B cell (primary cell): ENCODE data around the gene SLC2A10. TPM values are rescaled to one million over a fixed set of nuclear protein-coding genes. Genes with fewer than 3 reads are reported as not detected.

Source experiments
- ATAC-seq: fragments of 200-7000 bp; cut with Tn5 transposase; one replicate; pipeline ENCODE4 v1.10.0; 2021; ENCODE audit warnings: low read depth, mild to moderate bottlenecking, moderate number of reproducible peaks, moderate library complexity
- CTCF ChIA-PET: fragments of 350-600 bp; sonication (Branson Sonifier 250); formaldehyde crosslinking; loops from one replicate; lab custom pipeline; 2021; ENCODE audit warnings: antibody characterized with exemption, inconsistent platforms; lab: Charles Lee
- POLR2A ChIA-PET: fragments of 350-600 bp; sonication (Branson Sonifier 250); formaldehyde crosslinking; loops from one replicate; lab custom pipeline; 2021; ENCODE audit warnings: antibody characterized with exemption; lab: Charles Lee
- DNase-seq: peaks from one replicate; pipeline ENCODE4 v3.0.0; 2013
- H2AFZ ChIP-seq: 2 replicates; pipeline ENCODE4 v1.6.1; 2012; ENCODE audit warnings: mild to moderate bottlenecking, low read depth, low read length; ENCODE audit not compliant: insufficient read depth, poor library complexity, severe bottlenecking
- H3K27ac ChIP-seq, 2 donors: 1 replicate in 1 of 2; 2 replicates in 1 of 2; pipeline ENCODE4 v1.5.1; 2012 to 2013; ENCODE audit warnings: low read length in 2 of 2, mild to moderate bottlenecking in 2 of 2, moderate library complexity in 1 of 2
- H3K27me3 ChIP-seq, 4 experiments: fragments of 200-600 bp in 1 of 4; sonication (generic) in 1 of 4; replicated peaks in 1 of 4; 1 replicate in 2 of 4; 2 replicates in 2 of 4; pipeline versions ENCODE4 v1.6.1 to v1.7.0; 2013 to 2016; ENCODE audit warnings: low read length in 3 of 4, mild to moderate bottlenecking in 2 of 4, mixed read lengths in 1 of 4, moderate library complexity in 1 of 4; ENCODE audit not compliant: insufficient read depth in 4 of 4, control insufficient read depth in 3 of 4; ENCODE audit errors: control extremely low read depth in 1 of 4
- H3K36me3 ChIP-seq, 2 experiments: replicated peaks in 1 of 2; 1 replicate in 1 of 2; 2 replicates in 1 of 2; pipeline versions ENCODE4 v1.6.1 to v1.7.1; 2013; ENCODE audit warnings: low read length in 1 of 2; ENCODE audit not compliant: insufficient read depth in 2 of 2, control insufficient read depth in 1 of 2; ENCODE audit errors: control extremely low read depth in 1 of 2, extremely low read depth in 1 of 2
- H3K4me1 ChIP-seq, 2 donors: fragments of 200-600 bp in 1 of 2; sonication (generic) in 1 of 2; 1 replicate in 1 of 2; 2 replicates in 1 of 2; pipeline versions ENCODE4 v1.5.1 to v1.6.1; 2013 to 2017; ENCODE audit warnings: low read length in 2 of 2; ENCODE audit not compliant: control insufficient read depth in 2 of 2, insufficient read depth in 2 of 2
- H3K4me2 ChIP-seq: replicated peaks from 2 replicates; pipeline ENCODE3; 2012; ENCODE audit warnings: mild to moderate bottlenecking, low read depth, low read length; ENCODE audit not compliant: poor library complexity, severe bottlenecking
- H3K4me3 ChIP-seq, 5 experiments: fragments of 200-600 bp in 1 of 5; sonication (generic) in 1 of 5; 1 replicate in 3 of 5; 2 replicates in 2 of 5; pipeline versions ENCODE4 v1.5.1 to v1.7.0; 2011 to 2016; ENCODE audit warnings: low read length in 4 of 5, mild to moderate bottlenecking in 4 of 5, low read depth in 2 of 5, control low read depth in 1 of 5, moderate library complexity in 1 of 5; ENCODE audit not compliant: insufficient read depth in 1 of 5; ENCODE audit errors: control extremely low read depth in 1 of 5, extremely low read depth in 1 of 5
- H3K79me2 ChIP-seq: fragments of 200-600 bp; sonication (generic); one replicate; pipeline ENCODE4 v1.6.0; 2016; ENCODE audit warnings: low read length; ENCODE audit not compliant: control insufficient read depth, insufficient read depth
- H3K9ac ChIP-seq: fragments of 200-600 bp; sonication (generic); 2 replicates; pipeline ENCODE4 v1.6.1; 2017; ENCODE audit warnings: mild to moderate bottlenecking, low read length, moderate library complexity
- H3K9me3 ChIP-seq, 3 donors: one replicate each; pipeline versions ENCODE4 v1.6.1 to v1.7.1; 2013; ENCODE audit warnings: low read length in 2 of 3; ENCODE audit not compliant: control insufficient read depth in 2 of 3, insufficient read depth in 1 of 3; ENCODE audit errors: control extremely low read depth in 1 of 3
- H4K20me1 ChIP-seq: 2 replicates; pipeline ENCODE4 v1.6.0; 2012; ENCODE audit warnings: mild to moderate bottlenecking, low read length; ENCODE audit not compliant: insufficient read depth, control insufficient read depth, poor library complexity, severe bottlenecking
- H3K27ac Mint-ChIP-seq: one replicate; pipeline ENCODE4 v1.8.0; 2021; ENCODE audit warnings: mixed read lengths
- H3K27me3 Mint-ChIP-seq: one replicate; pipeline ENCODE4 v1.8.0; 2021; ENCODE audit warnings: mixed read lengths
- H3K4me1 Mint-ChIP-seq: one replicate; pipeline ENCODE4 v1.8.0; 2021; ENCODE audit warnings: mixed read lengths
- H3K4me3 Mint-ChIP-seq: one replicate; pipeline ENCODE4 v1.8.0; 2021; ENCODE audit warnings: mixed read lengths
- H3K9me3 Mint-ChIP-seq: one replicate; pipeline ENCODE4 v1.8.0; 2022; ENCODE audit warnings: mixed read lengths; ENCODE audit not compliant: insufficient read depth
- EZH2 ChIP-seq: IDR thresholded peaks from 2 replicates; pipeline ENCODE4 v1.6.1; 2012; ENCODE audit warnings: borderline replicate concordance, low read depth, mild to moderate bottlenecking, moderate library complexity, low read length; ENCODE audit not compliant: insufficient read depth, poor library complexity, severe bottlenecking
- WGBS: methylation state at CpG from one replicate; pipeline ENCODE4 v1.1.5; 2013; ENCODE audit warnings: missing lambda C conversion rate; ENCODE audit not compliant: insufficient coverage; 5-methylcytosine and 5-hydroxymethylcytosine counted together
- intact Hi-C: fragments of 100-400 bp; cut with micrococcal nuclease; formaldehyde crosslinking; loops from one replicate; pipeline ENCODE4 v1.10.0; 2022
- polyA plus RNA-seq: library from polyadenylated mRNA; depleted of rRNA; stranded (reverse); fragments of >200 nt; gene quantifications from 2 replicates; pipeline ENCODE4 v1.2.3, GENCODE V29; 2012
- total RNA-seq, 2 donors: library from RNA; stranded (reverse); fragments of 120-200 nt in 1 of 2; gene quantifications; 1 replicate in 1 of 2; 2 replicates in 1 of 2; pipeline versions ENCODE4 v1.2.3 to v1.2.4, GENCODE V29; 2013 to 2022
- TF ChIP-seq, protein P1 (sequence below): fragments of 200-600 bp; IDR thresholded peaks from one replicate; pipeline ENCODE4 v1.8.0; 2022; ENCODE audit warnings: antibody characterized with exemption, mild to moderate bottlenecking

The SLC2A10 gene
- total and polyA plus RNA-seq, 2 donors (not counting 1 experiment from before 2014, with no cell fraction given) = not detected

DNA sequence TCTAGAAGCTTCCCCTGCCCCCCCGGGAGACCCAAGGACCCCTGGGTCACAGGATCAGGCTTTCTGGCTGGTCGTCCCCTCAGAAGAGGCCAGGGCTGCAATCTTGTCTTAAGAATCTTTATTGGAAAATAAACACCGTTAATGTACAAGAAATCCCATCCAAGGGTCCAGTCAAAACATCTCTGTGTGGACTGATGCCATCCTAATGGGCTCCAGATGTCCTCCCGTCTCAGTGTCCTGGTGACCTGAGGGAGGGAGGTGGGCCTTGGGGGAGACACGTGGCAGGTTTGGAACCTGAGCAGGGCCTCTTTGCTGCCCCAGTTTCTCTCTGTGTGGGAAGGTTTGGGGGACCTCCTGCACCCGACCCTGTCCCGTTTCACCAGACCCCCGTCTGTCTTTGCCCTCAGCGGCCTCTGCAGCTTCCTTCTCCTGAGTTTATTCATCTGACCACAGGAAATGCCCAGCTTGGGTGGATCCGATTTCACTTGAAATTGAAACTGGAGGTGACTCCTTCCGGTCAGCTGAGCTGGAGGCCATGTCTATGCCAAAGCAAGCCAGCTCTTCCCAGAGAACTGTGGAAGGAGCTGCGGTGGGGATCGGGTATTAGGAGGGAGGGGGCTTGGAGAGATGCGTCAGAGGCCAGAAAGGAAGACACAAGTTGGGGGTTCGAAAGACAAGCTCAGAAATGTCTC, 75.1 kb downstream of the SLC2A10 start:
- WGBS = 70% methylated on average over 12 of the region's 15 CpGs
- no peak overlapping the region for H3K4me2 ChIP-seq

More for the DNA sequence above, 75.1 kb downstream of the SLC2A10 start:
- H3K4me3 Mint-ChIP-seq = no peak overlapping the region
- no peaks in the 10 kb centered on the region for H3K9me3 ChIP-seq
- H3K27ac Mint-ChIP-seq = no peak overlapping the region
- H3K4me3 ChIP-seq = no peak overlapping the region
- ATAC-seq = no peak
- no peak overlapping the region for H3K27ac ChIP-seq
- peaks cover 0 to 6% (median 0%) of the 10 kb centered on the region in 4 experiments for H3K27me3 ChIP-seq
- no peaks in the 10 kb centered on the region for H4K20me1 ChIP-seq
- peaks cover 24% of the 10 kb centered on the region for H3K27me3 Mint-ChIP-seq
- no peak overlapping the region for H3K9ac ChIP-seq
- no peaks in the 10 kb centered on the region for H3K36me3 ChIP-seq
- no peak for TF ChIP-seq EZH2
- TF ChIP-seq, protein P1, sequence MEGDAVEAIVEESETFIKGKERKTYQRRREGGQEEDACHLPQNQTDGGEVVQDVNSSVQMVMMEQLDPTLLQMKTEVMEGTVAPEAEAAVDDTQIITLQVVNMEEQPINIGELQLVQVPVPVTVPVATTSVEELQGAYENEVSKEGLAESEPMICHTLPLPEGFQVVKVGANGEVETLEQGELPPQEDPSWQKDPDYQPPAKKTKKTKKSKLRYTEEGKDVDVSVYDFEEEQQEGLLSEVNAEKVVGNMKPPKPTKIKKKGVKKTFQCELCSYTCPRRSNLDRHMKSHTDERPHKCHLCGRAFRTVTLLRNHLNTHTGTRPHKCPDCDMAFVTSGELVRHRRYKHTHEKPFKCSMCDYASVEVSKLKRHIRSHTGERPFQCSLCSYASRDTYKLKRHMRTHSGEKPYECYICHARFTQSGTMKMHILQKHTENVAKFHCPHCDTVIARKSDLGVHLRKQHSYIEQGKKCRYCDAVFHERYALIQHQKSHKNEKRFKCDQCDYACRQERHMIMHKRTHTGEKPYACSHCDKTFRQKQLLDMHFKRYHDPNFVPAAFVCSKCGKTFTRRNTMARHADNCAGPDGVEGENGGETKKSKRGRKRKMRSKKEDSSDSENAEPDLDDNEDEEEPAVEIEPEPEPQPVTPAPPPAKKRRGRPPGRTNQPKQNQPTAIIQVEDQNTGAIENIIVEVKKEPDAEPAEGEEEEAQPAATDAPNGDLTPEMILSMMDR = no peak
- H3K79me2 ChIP-seq = no peaks in the 10 kb centered on the region
- DNase-seq = no peak
- intact Hi-C loops = no loop called here
- ChIA-PET CTCF (no interaction called here), POLR2A (no interaction called here)
- no peaks in the 10 kb centered on the region for H3K4me1 Mint-ChIP-seq
- H3K4me1 ChIP-seq = no peaks in the 10 kb centered on the region
- no peak overlapping the region for H2AFZ ChIP-seq
- H3K9me3 Mint-ChIP-seq = no peaks in the 10 kb centered on the region

Other genes with a start within 250 kb of the SLC2A10 start
- gene ZNF334, start 196.1 kb upstream of the SLC2A10 start, total RNA-seq = 0.07 and 0.22 TPM in 2 replicates
- 0.27 and 0.30 TPM in 2 replicates for gene ZNF334, start 196.1 kb upstream of the SLC2A10 start, polyA plus RNA-seq
- gene OCSTAMP, start 159.0 kb upstream of the SLC2A10 start, total RNA-seq = not detected in 2 replicates
- gene OCSTAMP, start 159.0 kb upstream of the SLC2A10 start, polyA plus RNA-seq = 0.07 TPM in 1 of 2 replicates, not detected in the other
- 0.20 and 0.49 TPM in 2 replicates for gene SLC13A3, start 58.2 kb upstream of the SLC2A10 start, total RNA-seq
- 0.09 TPM in 2 replicates for gene SLC13A3, start 58.2 kb upstream of the SLC2A10 start, polyA plus RNA-seq
- 22.5 and 24.0 TPM in 2 replicates for gene TP53RK, start 20.2 kb upstream of the SLC2A10 start, total RNA-seq
- gene TP53RK, start 20.2 kb upstream of the SLC2A10 start, polyA plus RNA-seq = 1.7 and 3.1 TPM in 2 replicates
- gene EYA2, start 185.2 kb downstream of the SLC2A10 start, total RNA-seq = 1.1 and 1.8 TPM in 2 replicates
- gene EYA2, start 185.2 kb downstream of the SLC2A10 start, polyA plus RNA-seq = 0.27 and 2.8 TPM in 2 replicates